ENCODE measurements around the gene PDCD4.

GRCh38 chr10:110916554-110917346, 45.0 kb downstream of the PDCD4 start:
- no peak for TF ChIP-seq CEBPB (IDR thresholded peaks at IDR 0.05; ENCODE audit: borderline replicate concordance in 1 of 2, low read depth in 2 of 2, low read length in 2 of 2)
- TF ChIP-seq BCL11A (IDR thresholded peaks at IDR 0.05; ENCODE audit: low read depth, low read length) = no peak
- TF ChIP-seq PRDM15 (CRISPR knock-in tag; IDR thresholded peaks at IDR 0.05) = no peak
- no peak for TF ChIP-seq POLR2A (IDR thresholded peaks at IDR 0.05; ENCODE audit: low read depth, low read length)
- TF ChIP-seq POLR2AphosphoS2 (IDR thresholded peaks at IDR 0.05; ENCODE audit: low read depth, low read length) = no peak
- no peak for TF ChIP-seq CTCF (IDR thresholded peaks at IDR 0.05 in 2 of 3, conservative IDR thresholded peaks at IDR 0.05 in 1 of 3; ENCODE audit: control insufficient read depth in 2 of 3, extremely low read depth in 1 of 3, insufficient read depth in 1 of 3, low read depth in 3 of 3, low read length in 3 of 3)
- no peak for TF ChIP-seq CEBPZ (IDR thresholded peaks at IDR 0.05; ENCODE audit: low read depth, low read length)
- TF ChIP-seq MXI1 (IDR thresholded peaks at IDR 0.05; ENCODE audit: low read depth, low read length) = no peak
- TF ChIP-seq EZH2 (IDR thresholded peaks at IDR 0.05; ENCODE audit: borderline replicate concordance, control insufficient read depth, low read depth, low read length) = no peak
- no peak for TF ChIP-seq ZBTB40 (IDR thresholded peaks at IDR 0.05; ENCODE audit: borderline replicate concordance)
- no peak for TF ChIP-seq TAF1 (IDR thresholded peaks at IDR 0.05; ENCODE audit: borderline replicate concordance, low read depth, low read length)
- no peak for TF ChIP-seq USF2 (IDR thresholded peaks at IDR 0.05; ENCODE audit: borderline replicate concordance, low read depth, low read length)

All from GM12878 (cell line).